Measurements from ENCODE around the gene CHPF2. TPM values are rescaled to one million over a fixed set of nuclear protein-coding genes. Genes with fewer than 3 reads are reported as not detected.

Gene CHPF2
- total RNA-seq, 4 donors from 2014 or later = 11.1 to 16.1 (median 14.1) TPM

- ATAC-seq = no peak
- Histone ChIP-seq H3K4me3 (no peak overlapping the region), H3K9me3 (no peaks in the 10 kb centered on the region), H3K4me1 (no peaks in the 10 kb centered on the region), H3K27ac (no peak overlapping the region), H3K36me3 (no peaks in the 10 kb centered on the region), H3K27me3 (peaks cover 10 to 40% (median 17%) of the 10 kb centered on the region in 3 donors)
- in situ Hi-C loops (cut with MboI; ENCODE audit: low sequenced_read_pairs in 4 of 4) = no loop called here
- intact Hi-C loops (cut with DNase I; ENCODE audit: low total_unique reads) = no loop called here
- no peak for DNase-seq
- TF ChIP-seq POLR2A (IDR thresholded peaks at IDR 0.05) (no peak), CTCF (IDR thresholded peaks at IDR 0.05 in 4 of 5, conservative IDR thresholded peaks at IDR 0.05 in 1 of 5) (no peak)
These were observed 29.4 kb upstream of the CHPF2 start for GRCh38 chr7:151202836-151203235.

GRCh38 chr7:151204383-151205032 is 27.8 kb upstream of the CHPF2 start:
- Histone ChIP-seq H3K4me3 (no peak overlapping the region), H3K4me1 (no peaks in the 10 kb centered on the region), H3K27ac (no peak overlapping the region), H3K36me3 (no peaks in the 10 kb centered on the region), H3K9me3 (no peaks in the 10 kb centered on the region), H3K27me3 (peaks cover 7 to 36% (median 17%) of the 10 kb centered on the region in 3 donors)
- TF ChIP-seq POLR2A (IDR thresholded peaks at IDR 0.05) (no peak), CTCF (IDR thresholded peaks at IDR 0.05 in 4 of 5, conservative IDR thresholded peaks at IDR 0.05 in 1 of 5) (no peak)
- DNase-seq (no peak), ATAC-seq (no peak)
- intact Hi-C loops (cut with DNase I; ENCODE audit: low total_unique reads) = no loop called here
- in situ Hi-C loops (cut with MboI; ENCODE audit: low sequenced_read_pairs in 4 of 4) = no loop called here

GRCh38 chr7:151205730-151206129 is 26.6 kb upstream of the CHPF2 start:
- in situ Hi-C loops (cut with MboI; ENCODE audit: low sequenced_read_pairs in 4 of 4) = no loop called here
- Histone ChIP-seq H3K4me1 (no peaks in the 10 kb centered on the region), H3K4me3 (no peak overlapping the region), H3K27me3 (peaks cover 7 to 34% (median 17%) of the 10 kb centered on the region in 3 donors), H3K36me3 (no peaks in the 10 kb centered on the region), H3K9me3 (no peaks in the 10 kb centered on the region), H3K27ac (no peak overlapping the region)
- intact Hi-C loops (cut with DNase I; ENCODE audit: low total_unique reads) = no loop called here
- no peak for TF ChIP-seq POLR2A (IDR thresholded peaks at IDR 0.05)
- no peak for TF ChIP-seq CTCF (IDR thresholded peaks at IDR 0.05 in 4 of 5, conservative IDR thresholded peaks at IDR 0.05 in 1 of 5)
- DNase-seq (no peak), ATAC-seq (no peak)

GRCh38 chr7:151206914-151207313 is 25.4 kb upstream of the CHPF2 start:
- Histone ChIP-seq H3K27ac (no peak overlapping the region), H3K9me3 (no peaks in the 10 kb centered on the region), H3K36me3 (peaks cover 0 to 4% of the 10 kb centered on the region in 2 donors), H3K27me3 (peaks cover 7 to 26% (median 17%) of the 10 kb centered on the region in 3 donors), H3K4me3 (no peak overlapping the region), H3K4me1 (no peaks in the 10 kb centered on the region)
- DNase-seq (no peak), ATAC-seq (no peak)
- intact Hi-C loops (cut with DNase I; ENCODE audit: low total_unique reads) (no loop called here), in situ Hi-C loops (cut with MboI; ENCODE audit: low sequenced_read_pairs in 4 of 4) (no loop called here)
- no peak for TF ChIP-seq POLR2A (IDR thresholded peaks at IDR 0.05)
- no peak for TF ChIP-seq CTCF (IDR thresholded peaks at IDR 0.05 in 4 of 5, conservative IDR thresholded peaks at IDR 0.05 in 1 of 5)

GRCh38 chr7:151207315-151207714 is 25.0 kb upstream of the CHPF2 start:
- H3K27me3 ChIP-seq = peaks cover 7 to 25% (median 17%) of the 10 kb centered on the region in 3 donors
- H3K4me1 ChIP-seq = no peaks in the 10 kb centered on the region
- in situ Hi-C loops (cut with MboI; ENCODE audit: low sequenced_read_pairs in 4 of 4) (no loop called here), intact Hi-C loops (cut with DNase I; ENCODE audit: low total_unique reads) (no loop called here)
- TF ChIP-seq POLR2A (IDR thresholded peaks at IDR 0.05) (no peak), CTCF (IDR thresholded peaks at IDR 0.05 in 4 of 5, conservative IDR thresholded peaks at IDR 0.05 in 1 of 5) (no peak)
- H3K4me3 ChIP-seq = no peak overlapping the region
- ATAC-seq (no peak), DNase-seq (no peak)
- H3K9me3 ChIP-seq = no peaks in the 10 kb centered on the region
- H3K27ac ChIP-seq = no peak overlapping the region
- H3K36me3 ChIP-seq = peaks cover 0 to 7% of the 10 kb centered on the region in 2 donors

Measured in gastrocnemius medialis (tissue), 4 donors.